Measurements from ENCODE around the gene CCDC116. TPM values are rescaled to one million over a fixed set of nuclear protein-coding genes. Genes with fewer than 3 reads are reported as not detected.

CCDC116 gene
- total and polyA plus RNA-seq, 2 experiments from 2014 or later, result 0.10 to 0.54 TPM

DNA sequence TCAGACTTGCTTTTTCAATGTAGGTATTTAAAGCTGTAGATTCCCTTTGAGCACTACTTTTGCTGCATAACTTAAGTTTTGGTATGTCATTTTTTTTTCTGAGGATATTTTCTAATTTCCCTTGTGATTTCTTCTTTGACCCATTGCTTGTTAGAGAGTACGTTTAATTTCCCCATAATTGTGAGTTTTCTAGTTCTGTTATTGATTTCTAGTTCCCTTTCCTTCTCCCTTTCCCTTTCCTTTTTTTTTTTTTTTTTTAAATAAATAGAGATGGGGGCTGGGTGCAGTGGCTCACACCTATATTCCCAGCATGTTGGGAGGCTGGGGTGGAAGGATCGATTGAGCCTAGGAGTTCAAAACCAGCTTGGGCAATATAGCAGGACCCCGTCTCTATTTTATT, 34.3 kb upstream of the CCDC116 start:
- Histone ChIP-seq H3K9ac (no peak overlapping the region), H3K27ac (no peak overlapping the region), H3K27me3 (replicated peaks; ENCODE audit: insufficient read depth) (no peaks in the 10 kb centered on the region), H3K9me2 (ENCODE audit: insufficient read depth) (no peaks in the 10 kb centered on the region), H3K4me1 (ENCODE audit: insufficient read depth) (no peaks in the 10 kb centered on the region), H3K79me2 (ENCODE audit: insufficient read depth) (peaks cover 100% of the 10 kb centered on the region), H3K36me3 (ENCODE audit: low read depth) (0 out of 2 replicates have a peak, but pooled peaks cover 5% of the 10 kb centered on the region), H4K20me1 (ENCODE audit: insufficient read depth) (peaks cover 13% of the 10 kb centered on the region; the same call in 1 of the 2 replicates), H2AFZ (no peak overlapping the region), H3F3A (ENCODE audit: insufficient read depth) (peaks cover 2% of the 10 kb centered on the region; the same call in 1 of the 2 replicates), H3K9me3 (ENCODE audit: low read depth) (no peaks in the 10 kb centered on the region), H3K4me2 (ENCODE audit: unreplicated experiment) (no peak overlapping the region), H3K4me3 (no peak overlapping the region)
- in situ Hi-C loops (cut with MboI), result no loop called here
- WGBS, 2 experiments (ENCODE audit: low coverage in 1 of 2, low lambda C conversion rate in 2 of 2, missing lambda C conversion rate in 2 of 2), result 84 to 90% methylated on average over 3 of the region's 3 CpGs
- TF ChIP-seq EZH2phosphoT487 (IDR thresholded peaks at IDR 0.05; ENCODE audit: insufficient read depth, low read depth) (no peak), EZH2 (IDR thresholded peaks at IDR 0.05; ENCODE audit: insufficient read depth, poor library complexity, severe bottlenecking) (no peak)
- DNase-seq, result no peak

DNA sequence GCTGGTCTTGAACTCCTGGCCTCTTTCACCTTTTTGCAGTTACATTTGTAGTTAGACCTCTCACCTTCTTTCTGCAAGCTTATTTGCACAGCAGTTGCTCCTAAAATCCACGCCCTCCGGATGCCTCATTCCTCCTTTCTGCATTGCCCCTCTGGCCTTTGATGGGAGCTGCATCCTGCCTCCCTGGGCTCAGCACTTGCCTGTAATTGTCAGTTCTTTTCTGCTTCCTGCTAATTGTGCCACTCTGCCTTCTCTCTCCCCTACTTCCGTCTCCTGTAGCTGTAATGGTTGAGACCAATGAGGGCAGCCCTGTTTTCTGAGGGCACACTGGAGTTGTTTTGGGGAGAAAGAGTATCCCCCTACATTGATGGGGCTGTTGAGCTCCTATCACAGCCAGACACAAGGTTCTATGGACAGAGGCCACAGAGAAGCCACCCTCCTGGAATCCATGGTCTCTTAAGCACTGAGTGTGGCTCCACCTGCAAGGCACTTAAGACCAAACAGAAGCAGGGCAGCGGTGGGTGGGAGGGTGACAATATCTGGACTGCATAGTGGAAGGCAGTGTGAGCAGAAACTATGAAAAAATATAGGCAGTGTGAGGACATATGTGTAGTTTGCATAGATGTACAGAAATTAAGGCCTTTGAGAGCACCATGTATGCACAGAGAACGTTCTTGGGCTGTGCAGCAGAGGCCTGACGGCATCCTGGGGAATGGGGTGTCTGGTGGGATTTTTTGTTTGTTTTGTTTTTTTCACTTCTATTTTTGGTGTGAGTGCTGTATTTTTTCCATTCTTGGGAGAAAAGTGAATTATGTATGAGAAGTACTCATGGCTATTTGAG, 33.3 kb upstream of the CCDC116 start:
- H3K9ac ChIP-seq, result no peak overlapping the region
- H4K20me1 ChIP-seq (ENCODE audit: insufficient read depth), result peaks cover 11% of the 10 kb centered on the region; the same call in 1 of the 2 replicates
- DNase-seq, result no peak
- H3K27me3 ChIP-seq (replicated peaks; ENCODE audit: insufficient read depth), result no peaks in the 10 kb centered on the region
- H3K27ac ChIP-seq, result no peak overlapping the region
- H3K36me3 ChIP-seq (ENCODE audit: low read depth), result 0 out of 2 replicates have a peak, but pooled peaks cover 5% of the 10 kb centered on the region
- H3K79me2 ChIP-seq (ENCODE audit: insufficient read depth), result peaks cover 100% of the 10 kb centered on the region
- H3K9me2 ChIP-seq (ENCODE audit: insufficient read depth), result no peaks in the 10 kb centered on the region
- whole genome bisulfite sequencing, 2 experiments (ENCODE audit: low coverage in 1 of 2, low lambda C conversion rate in 2 of 2, missing lambda C conversion rate in 2 of 2), result 97 to 98% methylated on average over 6 of the region's 6 CpGs
- peaks cover 2% of the 10 kb centered on the region; the same call in 1 of the 2 replicates for H3F3A ChIP-seq (ENCODE audit: insufficient read depth)
- no peak overlapping the region for H2AFZ ChIP-seq
- H3K4me3 ChIP-seq, result no peak overlapping the region
- no peaks in the 10 kb centered on the region for H3K9me3 ChIP-seq (ENCODE audit: low read depth)
- no peaks in the 10 kb centered on the region for H3K4me1 ChIP-seq (ENCODE audit: insufficient read depth)
- TF ChIP-seq EZH2phosphoT487 (IDR thresholded peaks at IDR 0.05; ENCODE audit: insufficient read depth, low read depth), result no peak
- no peak for TF ChIP-seq EZH2 (IDR thresholded peaks at IDR 0.05; ENCODE audit: insufficient read depth, poor library complexity, severe bottlenecking)
- in situ Hi-C loops (cut with MboI), result no loop called here
- no peak overlapping the region for H3K4me2 ChIP-seq (ENCODE audit: unreplicated experiment)

DNA sequence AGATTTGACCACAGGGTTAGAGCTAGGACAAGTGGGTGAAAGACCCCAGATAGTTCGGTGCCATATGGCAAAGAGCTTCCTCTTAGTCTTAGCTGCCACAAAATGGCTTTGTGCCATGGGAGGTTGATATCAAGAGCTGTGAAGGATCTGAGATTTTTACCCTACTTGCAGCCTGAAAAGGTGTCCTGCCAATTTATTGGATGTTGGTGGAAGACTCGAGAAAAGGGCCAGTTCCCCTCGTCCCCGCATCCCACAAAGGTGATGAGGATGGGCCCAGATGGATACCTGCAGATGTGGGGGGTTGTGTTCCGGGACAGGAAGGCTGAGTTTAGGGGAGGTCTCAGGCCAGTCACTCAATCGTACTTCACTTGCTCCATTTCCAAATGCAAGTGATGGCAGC, 30.0 kb upstream of the CCDC116 start:
- in situ Hi-C loops (cut with MboI), result no loop called here
- Histone ChIP-seq H4K20me1 (ENCODE audit: insufficient read depth) (0 out of 2 replicates have a peak, but pooled peaks cover 10% of the 10 kb centered on the region), H2AFZ (no peak overlapping the region), H3K27me3 (replicated peaks; ENCODE audit: insufficient read depth) (no peaks in the 10 kb centered on the region), H3K9me3 (ENCODE audit: low read depth) (no peaks in the 10 kb centered on the region), H3K36me3 (ENCODE audit: low read depth) (no peaks in the 10 kb centered on the region), H3K79me2 (ENCODE audit: insufficient read depth) (peaks cover 100% of the 10 kb centered on the region), H3K4me2 (ENCODE audit: unreplicated experiment) (no peak overlapping the region), H3F3A (ENCODE audit: insufficient read depth) (peaks cover 2% of the 10 kb centered on the region; the same call in 1 of the 2 replicates), H3K4me1 (ENCODE audit: insufficient read depth) (no peaks in the 10 kb centered on the region), H3K9me2 (ENCODE audit: insufficient read depth) (no peaks in the 10 kb centered on the region), H3K4me3 (no peak overlapping the region), H3K27ac (no peak overlapping the region), H3K9ac (no peak overlapping the region)
- no peak for DNase-seq
- WGBS, 2 experiments (ENCODE audit: low coverage in 1 of 2, low lambda C conversion rate in 2 of 2, missing lambda C conversion rate in 2 of 2), result 94 to 96% methylated on average over 6 of the region's 6 CpGs
- TF ChIP-seq EZH2phosphoT487 (IDR thresholded peaks at IDR 0.05; ENCODE audit: insufficient read depth, low read depth), result no peak
- no peak for TF ChIP-seq EZH2 (IDR thresholded peaks at IDR 0.05; ENCODE audit: insufficient read depth, poor library complexity, severe bottlenecking)

DNA sequence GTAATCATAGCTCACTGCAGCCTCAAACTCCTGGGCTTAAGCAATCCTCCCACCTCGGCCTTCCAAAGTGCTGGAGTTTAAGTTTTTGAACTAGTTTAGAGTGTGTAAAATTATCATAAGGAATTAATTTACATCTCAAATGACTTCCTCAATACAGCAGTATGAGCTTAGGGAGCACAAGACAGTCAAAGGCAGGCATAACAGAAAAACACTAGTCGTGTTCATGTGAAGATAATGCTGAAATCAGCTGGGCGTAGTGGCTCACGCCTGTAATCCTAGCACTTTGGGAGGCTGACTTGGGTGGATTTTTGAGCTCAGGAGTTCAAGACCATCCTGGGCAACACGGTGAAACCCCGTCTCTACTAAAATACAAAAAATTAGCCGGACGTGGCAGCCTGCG, 28.6 kb upstream of the CCDC116 start:
- Histone ChIP-seq H3K4me1 (ENCODE audit: insufficient read depth) (no peaks in the 10 kb centered on the region), H3K9me2 (ENCODE audit: insufficient read depth) (no peaks in the 10 kb centered on the region), H3F3A (ENCODE audit: insufficient read depth) (peaks cover 2% of the 10 kb centered on the region; the same call in 1 of the 2 replicates), H3K36me3 (ENCODE audit: low read depth) (no peaks in the 10 kb centered on the region), H3K9ac (no peak overlapping the region), H3K27ac (no peak overlapping the region), H3K79me2 (ENCODE audit: insufficient read depth) (peaks cover 100% of the 10 kb centered on the region), H3K9me3 (ENCODE audit: low read depth) (no peaks in the 10 kb centered on the region), H2AFZ (no peak overlapping the region), H4K20me1 (ENCODE audit: insufficient read depth) (0 out of 2 replicates have a peak, but pooled peaks cover 11% of the 10 kb centered on the region), H3K4me3 (no peak overlapping the region), H3K4me2 (ENCODE audit: unreplicated experiment) (no peak overlapping the region), H3K27me3 (replicated peaks; ENCODE audit: insufficient read depth) (no peaks in the 10 kb centered on the region)
- TF ChIP-seq EZH2 (IDR thresholded peaks at IDR 0.05; ENCODE audit: insufficient read depth, poor library complexity, severe bottlenecking) (no peak), EZH2phosphoT487 (IDR thresholded peaks at IDR 0.05; ENCODE audit: insufficient read depth, low read depth) (no peak)
- no peak for DNase-seq
- 70 to 72% methylated on average over 9 of the region's 9 CpGs for WGBS, 2 experiments (ENCODE audit: low coverage in 1 of 2, low lambda C conversion rate in 2 of 2, missing lambda C conversion rate in 2 of 2)
- in situ Hi-C loops (cut with MboI), result no loop called here
